Smooth muscle cell (in vitro differentiated cells): Measurements from ENCODE around the gene FRMD1. TPM values are rescaled to one million over a fixed set of nuclear protein-coding genes. Genes with fewer than 3 reads are reported as not detected.

Experiments
- DNase-seq: peaks from one replicate; lab custom pipeline; 2025; ENCODE audit not compliant: unreplicated experiment; lab: John Stamatoyannopoulos, UW
- H2AFZ ChIP-seq: fragments of 200-600 bp; sonication (generic); 2 replicates; pipeline ENCODE4 v1.6.0; 2016; ENCODE audit warnings: antibody characterized with exemption, low read depth, mild to moderate bottlenecking
- H3F3A ChIP-seq: fragments of 200-600 bp; sonication (generic); 2 replicates; pipeline ENCODE4 v1.6.0; 2017; ENCODE audit warnings: antibody characterized with exemption, low read depth
- H3K27ac ChIP-seq: fragments of 200-600 bp; sonication (generic); 2 replicates; pipeline ENCODE4 v1.5.1; 2016; ENCODE audit warnings: low read depth, mild to moderate bottlenecking
- H3K27me3 ChIP-seq: fragments of 200-600 bp; sonication (generic); 2 replicates; pipeline ENCODE4 v1.6.1; 2016; ENCODE audit warnings: low read depth, mild to moderate bottlenecking
- H3K36me3 ChIP-seq: fragments of 200-600 bp; sonication (generic); 2 replicates; pipeline ENCODE4 v1.5.1; 2016; ENCODE audit warnings: low read depth
- H3K4me1 ChIP-seq: fragments of 200-600 bp; sonication (generic); 2 replicates; pipeline ENCODE4 v1.5.1; 2016; ENCODE audit warnings: low read depth
- H3K4me2 ChIP-seq: fragments of 200-600 bp; sonication (generic); 2 replicates; pipeline ENCODE4 v1.6.0; 2016; ENCODE audit warnings: mild to moderate bottlenecking
- H3K4me3 ChIP-seq: fragments of 200-600 bp; sonication (generic); 2 replicates; pipeline ENCODE4 v1.5.1; 2016; ENCODE audit warnings: mild to moderate bottlenecking
- H3K79me2 ChIP-seq: fragments of 200-600 bp; sonication (generic); 2 replicates; pipeline ENCODE4 v1.6.0; 2016; ENCODE audit warnings: low read depth, mild to moderate bottlenecking
- H3K9ac ChIP-seq: fragments of 200-600 bp; sonication (generic); 2 replicates; pipeline ENCODE4 v1.6.0; 2016; ENCODE audit warnings: low read depth
- H3K9me3 ChIP-seq: fragments of 200-600 bp; sonication (generic); replicated peaks from 2 replicates; pipeline ENCODE4 v1.5.1; 2016; ENCODE audit warnings: low read depth
- H4K20me1 ChIP-seq: fragments of 200-600 bp; sonication (generic); 2 replicates; pipeline ENCODE4 v1.6.0; 2016; ENCODE audit warnings: low read depth
- CTCF ChIP-seq: fragments of 200-600 bp; sonication (generic); IDR thresholded peaks from 2 replicates; pipeline ENCODE4 v1.5.1; 2017; ENCODE audit warnings: borderline replicate concordance, mild to moderate bottlenecking, antibody characterized with exemption; ENCODE audit not compliant: insufficient read depth, poor library complexity, severe bottlenecking
- WGBS: methylation state at CpG from one replicate; pipeline ENCODE4 v1.1.7; 2016; ENCODE audit warnings: low lambda C conversion rate; 5-methylcytosine and 5-hydroxymethylcytosine counted together
- polyA plus RNA-seq: library from polyadenylated mRNA; unstranded; fragments of >200 nt; fragmentation: Nextera tagmentation; extraction: Ambion mirVana; gene quantifications from 2 replicates; pipeline ENCODE4 v1.2.1, GENCODE V29; 2016
- total RNA-seq: library from RNA; depleted of rRNA; stranded (reverse); fragments of >200 nt; gene quantifications from 2 replicates; pipeline ENCODE4 v1.2.3, GENCODE V29; 2014

Gene FRMD1
- total and polyA plus RNA-seq, 2 experiments from 2014 or later = not detected

- no peak overlapping the region for H3K27ac ChIP-seq
- no peak overlapping the region for H2AFZ ChIP-seq
- DNase-seq = no peak
- H3F3A ChIP-seq = peaks cover 1% of the 10 kb centered on the region
- WGBS = 72% methylated on average over 5 of the region's 5 CpGs
- peaks cover 2% of the 10 kb centered on the region for H3K4me1 ChIP-seq
- no peaks in the 10 kb centered on the region for H4K20me1 ChIP-seq
- no peaks in the 10 kb centered on the region for H3K79me2 ChIP-seq
- no peak for TF ChIP-seq CTCF
- no peaks in the 10 kb centered on the region for H3K36me3 ChIP-seq
- H3K4me3 ChIP-seq = no peak overlapping the region
- no peaks in the 10 kb centered on the region for H3K9me3 ChIP-seq
- H3K27me3 ChIP-seq = peaks cover 5% of the 10 kb centered on the region
- H3K9ac ChIP-seq = no peak overlapping the region
- H3K4me2 ChIP-seq = no peak overlapping the region
These were observed 4.5 kb upstream of the FRMD1 start for GRCh38 chr6:168083514-168083885.

GRCh38 chr6:168082860-168083513 lies 4.0 kb upstream of the FRMD1 start:
- Histone ChIP-seq H3K4me1 (no peaks in the 10 kb centered on the region), H3K36me3 (no peaks in the 10 kb centered on the region), H3K4me2 (no peak overlapping the region), H3K27me3 (peaks cover 5% of the 10 kb centered on the region), H4K20me1 (no peaks in the 10 kb centered on the region), H3K79me2 (no peaks in the 10 kb centered on the region), H2AFZ (no peak overlapping the region), H3K9me3 (no peaks in the 10 kb centered on the region), H3F3A (no peaks in the 10 kb centered on the region), H3K4me3 (no peak overlapping the region), H3K27ac (no peak overlapping the region), H3K9ac (no peak overlapping the region)
- WGBS = 86% methylated on average over 17 of the region's 17 CpGs
- TF ChIP-seq CTCF = no peak
- no peak for DNase-seq

GRCh38 chr6:168081858-168082546 lies 3.0 kb upstream of the FRMD1 start:
- TF ChIP-seq CTCF = no peak
- Histone ChIP-seq H3K4me1 (no peaks in the 10 kb centered on the region), H3K9ac (no peak overlapping the region), H3K36me3 (no peaks in the 10 kb centered on the region), H3K27me3 (peaks cover 5% of the 10 kb centered on the region), H2AFZ (no peak overlapping the region), H4K20me1 (no peaks in the 10 kb centered on the region), H3K4me3 (no peak overlapping the region), H3F3A (no peaks in the 10 kb centered on the region), H3K4me2 (no peak overlapping the region), H3K9me3 (no peaks in the 10 kb centered on the region), H3K79me2 (no peaks in the 10 kb centered on the region), H3K27ac (no peak overlapping the region)
- 96% methylated on average over 26 of the region's 26 CpGs for WGBS
- no peak for DNase-seq
